GM15510 (cell line): ENCODE results near the gene CREB3.

Experiments
- POLR2A ChIP-seq: IDR thresholded peaks from 3 replicates; pipeline ENCODE4 v1.6.1; 2011; ENCODE audit warnings: borderline replicate concordance; ENCODE audit not compliant: insufficient read length; ENCODE audit errors: extremely low read depth

CREB3 gene, protein sequence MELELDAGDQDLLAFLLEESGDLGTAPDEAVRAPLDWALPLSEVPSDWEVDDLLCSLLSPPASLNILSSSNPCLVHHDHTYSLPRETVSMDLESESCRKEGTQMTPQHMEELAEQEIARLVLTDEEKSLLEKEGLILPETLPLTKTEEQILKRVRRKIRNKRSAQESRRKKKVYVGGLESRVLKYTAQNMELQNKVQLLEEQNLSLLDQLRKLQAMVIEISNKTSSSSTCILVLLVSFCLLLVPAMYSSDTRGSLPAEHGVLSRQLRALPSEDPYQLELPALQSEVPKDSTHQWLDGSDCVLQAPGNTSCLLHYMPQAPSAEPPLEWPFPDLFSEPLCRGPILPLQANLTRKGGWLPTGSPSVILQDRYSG

DNA sequence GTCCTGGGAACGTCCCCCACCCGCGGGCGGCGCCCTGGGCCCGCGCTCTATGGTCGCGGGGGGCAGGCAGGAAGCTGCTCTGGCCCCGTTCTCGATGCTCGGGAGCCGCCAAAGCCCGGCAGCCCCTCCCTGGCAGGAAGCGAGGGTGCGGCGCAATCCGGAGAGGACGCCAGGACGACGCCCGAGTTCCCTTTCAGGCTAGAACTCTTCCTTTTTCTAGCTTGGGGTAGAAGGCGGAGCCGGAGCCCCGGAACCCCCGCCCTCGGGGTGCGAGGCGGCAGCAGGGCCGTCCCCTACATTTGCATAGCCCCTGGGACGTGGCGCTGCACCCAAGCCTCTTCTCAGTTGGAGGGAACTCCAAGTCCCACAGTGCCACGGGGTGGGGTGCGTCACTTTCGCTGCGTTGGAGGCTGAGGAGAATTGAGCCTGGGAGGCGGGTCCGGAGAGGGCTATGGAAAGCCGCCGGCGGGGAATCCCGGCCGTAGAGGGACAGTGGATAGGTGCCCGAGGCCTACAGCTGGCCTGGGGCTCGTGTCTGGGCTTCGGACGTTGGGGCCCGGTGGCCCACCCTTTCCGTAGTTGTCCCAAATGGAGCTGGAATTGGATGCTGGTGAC lies at the start of gene CREB3, which contains the start of gene TLN1:
CREB3 (plus strand) TSS at position 482 of the 615 bp plus-strand sequence; CDS start at position 589, 107 bp downstream.
TLN1 (minus strand) TSS at position 11 of the 615 bp plus-strand sequence. CDS start 6,501 bp downstream, outside the sequence.
- TF ChIP-seq POLR2A, result peak; percentile 78

GRCh38 chr9:35683323-35683722 lies 49.1 kb upstream of the CREB3 start:
- no peak for TF ChIP-seq POLR2A

DNA sequence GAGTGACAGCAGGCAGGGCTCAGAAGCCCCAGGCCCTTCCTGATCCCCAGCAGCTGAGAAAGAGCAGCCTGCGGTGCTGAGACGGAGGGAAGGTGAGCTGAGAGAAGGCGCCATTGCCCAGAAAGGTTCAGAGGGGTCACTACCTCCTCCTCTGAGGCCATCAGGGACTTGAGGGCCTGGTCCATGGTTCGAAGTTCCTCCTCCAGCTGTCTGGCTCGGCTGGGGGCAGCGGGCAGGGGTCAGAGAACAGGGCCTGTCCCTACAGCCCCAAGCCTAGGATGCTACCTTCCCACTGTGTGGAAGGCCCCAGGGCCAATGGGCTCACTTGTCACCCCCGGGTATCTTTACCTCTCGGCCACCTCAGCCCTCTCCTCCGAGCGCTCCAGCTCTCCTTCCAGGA lies 47.5 kb upstream of the CREB3 start:
- no peak for TF ChIP-seq POLR2A

DNA sequence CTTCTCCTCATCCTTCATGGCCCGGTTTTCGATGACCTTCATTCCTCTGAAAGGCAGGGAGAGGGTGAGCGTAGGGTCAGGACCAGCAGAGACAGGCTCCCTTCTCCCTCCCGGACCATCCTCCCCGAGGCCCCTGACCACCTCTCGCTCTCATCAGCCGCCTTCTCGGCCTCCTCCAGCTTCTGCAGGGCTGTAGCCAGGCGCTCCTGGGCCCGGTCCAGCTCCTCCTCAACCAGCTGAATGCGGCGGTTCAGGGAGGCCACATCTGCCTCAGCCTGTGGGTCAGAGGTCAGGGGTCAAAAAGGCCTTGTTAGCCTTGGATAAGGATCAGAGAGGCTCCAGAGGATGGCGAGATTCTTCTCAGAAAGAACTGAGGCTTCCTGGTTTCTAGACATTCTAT lies 47.0 kb upstream of the CREB3 start:
- TF ChIP-seq POLR2A, result no peak

- no peak for TF ChIP-seq POLR2A
These were observed 46.0 kb upstream of the CREB3 start for GRCh38 chr9:35686222-35687203.

GRCh38 chr9:35687306-35687705 lies 45.2 kb upstream of the CREB3 start:
- no peak for TF ChIP-seq POLR2A

DNA sequence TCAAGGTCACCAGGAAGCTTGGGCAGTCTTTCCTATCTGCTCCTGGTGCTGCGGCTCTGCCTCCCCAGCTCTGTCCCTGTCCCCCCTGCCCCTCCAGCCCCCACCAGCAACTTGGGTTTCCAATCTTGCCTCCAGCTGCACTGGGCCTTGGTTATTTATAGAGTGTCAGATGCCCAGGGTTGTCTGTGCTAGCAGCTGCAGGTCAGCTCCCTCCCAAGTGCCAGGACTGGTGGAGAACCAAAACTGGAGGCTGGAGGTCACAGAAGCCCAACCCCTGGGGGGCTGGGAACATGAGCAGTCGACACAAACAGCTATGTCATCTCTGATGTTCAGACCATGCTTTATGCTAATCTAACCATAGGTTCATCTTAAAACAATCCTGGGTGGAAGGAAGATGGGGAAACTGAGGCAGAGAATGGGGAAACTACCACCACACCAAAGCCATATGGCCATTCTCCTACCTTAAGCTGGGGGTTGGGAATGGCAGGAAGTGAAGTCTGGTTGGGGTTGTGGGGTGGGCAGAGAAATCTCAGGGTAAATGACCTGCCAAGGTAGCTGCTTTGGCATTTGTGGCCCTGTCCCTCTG lies 44.4 kb upstream of the CREB3 start:
- no peak for TF ChIP-seq POLR2A

DNA sequence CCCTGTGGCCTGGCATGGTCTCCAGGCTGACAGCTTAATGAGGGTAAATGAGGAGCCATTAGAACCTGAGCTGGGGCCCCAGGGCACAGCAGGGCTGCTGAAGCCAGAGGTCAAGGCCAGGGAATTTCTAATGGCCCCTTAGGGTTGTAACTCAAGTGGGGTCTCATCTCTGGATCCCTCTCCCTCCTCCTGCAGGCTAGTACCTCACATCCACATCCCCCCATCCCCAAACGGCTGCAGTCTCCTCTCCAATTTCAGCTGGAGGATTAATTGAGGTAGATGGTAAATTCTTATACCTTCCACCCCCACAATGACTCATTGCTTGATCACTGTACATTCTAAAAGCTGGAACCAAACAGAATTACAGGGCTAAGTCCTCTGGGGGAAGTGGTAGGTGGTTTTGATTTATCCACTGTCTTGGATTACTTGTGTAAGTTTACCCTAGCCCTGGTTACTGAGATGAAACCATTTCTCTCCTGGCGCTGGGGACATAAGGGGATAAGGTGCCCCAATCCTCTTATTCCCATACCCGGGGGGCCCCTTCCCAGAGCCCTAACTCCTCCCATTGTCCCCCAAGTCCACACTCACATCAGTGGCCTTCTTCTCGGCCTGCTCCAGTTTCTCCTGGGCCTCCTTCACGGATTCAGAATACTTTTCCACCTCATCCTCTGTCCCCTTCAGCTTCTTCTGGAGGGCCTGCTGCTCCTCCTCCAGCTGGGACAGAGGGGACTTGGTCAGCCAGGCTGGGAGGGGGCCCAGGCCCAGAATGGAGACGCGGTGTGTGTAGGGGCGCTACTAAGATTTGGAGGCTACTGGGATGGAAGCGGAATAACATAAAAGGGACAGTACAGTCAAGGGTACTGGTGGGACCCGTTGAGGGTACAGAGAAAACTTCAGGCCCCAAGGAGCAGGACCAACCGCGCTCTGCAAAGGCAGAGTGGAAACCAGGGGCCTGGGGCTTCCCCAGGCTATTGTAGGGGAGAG lies 43.6 kb upstream of the CREB3 start:
- TF ChIP-seq POLR2A, result no peak

GRCh38 chr9:35689542-35690293 lies 42.7 kb upstream of the CREB3 start, which contains the start of gene TPM2:
Gene TPM2, minus strand, starts transcription at chr9:35689925. Its CDS starts 108 bp downstream, at chr9:35689817.
- TF ChIP-seq POLR2A, result no peak

DNA sequence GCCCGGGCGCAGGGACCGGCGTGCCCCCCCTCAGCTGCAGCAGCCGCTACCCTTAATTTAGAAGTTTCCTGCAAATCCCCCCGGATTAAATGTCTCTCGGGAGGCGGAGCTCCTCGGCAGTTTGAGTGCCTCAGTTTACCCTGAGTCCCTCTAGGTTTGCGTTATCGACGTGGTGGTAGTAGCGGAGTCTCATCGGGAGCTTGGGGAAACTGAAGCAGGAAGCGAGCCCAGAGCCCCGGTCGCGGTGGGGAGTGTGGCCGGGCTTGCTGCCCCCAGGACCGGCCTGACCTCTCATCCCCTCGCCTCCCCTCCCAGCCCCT lies 42.2 kb upstream of the CREB3 start:
- no peak for TF ChIP-seq POLR2A

GRCh38 chr9:35690614-35691333 lies 41.7 kb upstream of the CREB3 start:
- no peak for TF ChIP-seq POLR2A

- no peak for TF ChIP-seq POLR2A
These were observed 41.2 kb upstream of the CREB3 start for GRCh38 chr9:35691334-35691650.
